NCI-H748 (cell line): Measurements from ENCODE around the gene HPX.

Experiments
- DNase-seq: peaks from one replicate; lab custom pipeline; 2025; ENCODE audit not compliant: unreplicated experiment; lab: John Stamatoyannopoulos, UW

HPX gene

GRCh38 chr11:6440906-6441358, at the start of gene HPX:
TSS of gene HPX (minus strand) at chr11:6440987. CDS start at chr11:6440963, 24 bp downstream.
- no peak for DNase-seq

GRCh38 chr11:6489306-6489705, 48.5 kb upstream of the HPX start:
- no peak for DNase-seq

GRCh38 chr11:6488821-6489220, 48.0 kb upstream of the HPX start:
- no peak for DNase-seq

GRCh38 chr11:6488342-6488741, 47.6 kb upstream of the HPX start:
- DNase-seq = no peak

- DNase-seq = no peak
Observed at GRCh38 chr11:6486938-6487337, 46.2 kb upstream of the HPX start.

- no peak for DNase-seq
Observed at GRCh38 chr11:6486256-6486655, 45.5 kb upstream of the HPX start.

- no peak for DNase-seq
Observed at GRCh38 chr11:6485661-6486060, 44.9 kb upstream of the HPX start.

- no peak for DNase-seq
Observed at GRCh38 chr11:6483015-6483414, 42.2 kb upstream of the HPX start.

- no peak for DNase-seq
Observed at GRCh38 chr11:6482441-6482840, 41.7 kb upstream of the HPX start.

GRCh38 chr11:6481924-6482275, 41.1 kb upstream of the HPX start:
- DNase-seq = peak; percentile 15

GRCh38 chr11:6481012-6481923, 40.5 kb upstream of the HPX start, which contains the start of the genes ARFIP2 and TIMM10B:
TSS of gene ARFIP2 (minus strand) at chr11:6481331. CDS start at chr11:6480421, 910 bp downstream.
TSS of gene TIMM10B (plus strand) at chr11:6481501. CDS start at chr11:6481517, 16 bp downstream.
- DNase-seq = peak; percentile 98

- DNase-seq = no peak
Observed at GRCh38 chr11:6480299-6480914, 39.6 kb upstream of the HPX start.

GRCh38 chr11:6476571-6476970, 35.8 kb upstream of the HPX start:
- DNase-seq = no peak

- peak; percentile 63 for DNase-seq
Observed at GRCh38 chr11:6475936-6476335, 35.1 kb upstream of the HPX start.

- no peak for DNase-seq
Observed at GRCh38 chr11:6474806-6475500, 34.2 kb upstream of the HPX start.

- no peak for DNase-seq
Observed at GRCh38 chr11:6474413-6474792, 33.6 kb upstream of the HPX start.

- DNase-seq = peak; percentile 90
Observed at GRCh38 chr11:6473451-6474412, 32.9 kb upstream of the HPX start, which contains the start of gene TRIM3. TSS of gene TRIM3 (minus strand) at chr11:6473941. CDS start at chr11:6465695, 8,246 bp downstream.

- no peak for DNase-seq
Observed at GRCh38 chr11:6472934-6473333, 32.1 kb upstream of the HPX start.

GRCh38 chr11:6469599-6469998, 28.8 kb upstream of the HPX start:
- no peak for DNase-seq
